ENCODE results near the gene SHC2.

DNA sequence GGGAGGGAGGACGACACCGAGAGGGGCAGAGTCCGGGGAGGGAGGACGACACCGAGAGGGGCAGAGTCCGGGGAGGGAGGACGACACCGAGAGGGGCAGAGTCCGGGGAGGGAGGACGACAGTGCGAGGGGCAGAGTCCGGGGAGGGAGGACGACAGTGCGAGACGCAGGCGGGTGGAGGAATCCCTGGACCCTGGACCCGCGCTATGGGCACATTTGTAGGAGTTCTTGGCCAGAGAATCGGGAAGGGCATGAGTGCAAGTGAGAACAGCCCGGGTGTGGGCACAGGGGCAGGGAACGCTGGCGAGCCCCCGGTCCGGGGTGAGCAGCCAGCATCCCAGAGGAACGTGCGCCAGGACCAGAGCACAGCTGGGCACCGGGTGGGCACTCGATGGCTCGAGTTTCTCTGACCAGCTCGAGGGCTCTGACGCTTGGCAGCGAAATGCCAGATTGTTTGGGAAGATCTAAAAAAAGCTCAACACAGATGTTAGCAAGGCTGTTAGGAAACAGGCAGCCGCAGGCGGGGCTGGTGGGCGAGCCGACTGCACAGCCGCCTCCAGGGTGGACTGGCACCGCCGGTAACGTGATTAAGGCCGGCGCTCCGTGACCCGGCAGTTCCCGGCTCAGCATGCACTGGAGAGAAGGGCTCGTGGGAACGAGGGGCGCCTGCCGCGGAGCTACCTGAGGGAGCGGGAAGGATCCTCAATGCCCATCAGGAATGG, 33.9 kb downstream of the SHC2 start:
- TF ChIP-seq, protein P1, sequence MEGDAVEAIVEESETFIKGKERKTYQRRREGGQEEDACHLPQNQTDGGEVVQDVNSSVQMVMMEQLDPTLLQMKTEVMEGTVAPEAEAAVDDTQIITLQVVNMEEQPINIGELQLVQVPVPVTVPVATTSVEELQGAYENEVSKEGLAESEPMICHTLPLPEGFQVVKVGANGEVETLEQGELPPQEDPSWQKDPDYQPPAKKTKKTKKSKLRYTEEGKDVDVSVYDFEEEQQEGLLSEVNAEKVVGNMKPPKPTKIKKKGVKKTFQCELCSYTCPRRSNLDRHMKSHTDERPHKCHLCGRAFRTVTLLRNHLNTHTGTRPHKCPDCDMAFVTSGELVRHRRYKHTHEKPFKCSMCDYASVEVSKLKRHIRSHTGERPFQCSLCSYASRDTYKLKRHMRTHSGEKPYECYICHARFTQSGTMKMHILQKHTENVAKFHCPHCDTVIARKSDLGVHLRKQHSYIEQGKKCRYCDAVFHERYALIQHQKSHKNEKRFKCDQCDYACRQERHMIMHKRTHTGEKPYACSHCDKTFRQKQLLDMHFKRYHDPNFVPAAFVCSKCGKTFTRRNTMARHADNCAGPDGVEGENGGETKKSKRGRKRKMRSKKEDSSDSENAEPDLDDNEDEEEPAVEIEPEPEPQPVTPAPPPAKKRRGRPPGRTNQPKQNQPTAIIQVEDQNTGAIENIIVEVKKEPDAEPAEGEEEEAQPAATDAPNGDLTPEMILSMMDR (IDR thresholded peaks at IDR 0.05) = no peak
- TF ChIP-seq POLR2A (IDR thresholded peaks at IDR 0.05) = no peak

Data from body of pancreas (tissue), 4 donors.